GM10847 (cell line): Measurements from ENCODE around the gene MLLT3.

Experiments used
- POLR2A ChIP-seq: IDR thresholded peaks from 2 replicates; pipeline ENCODE4 v1.6.1; 2011; ENCODE audit not compliant: insufficient read length; ENCODE audit errors: extremely low read depth

The MLLT3 gene

GRCh38 chr9:20303066-20303465 is 319.2 kb downstream of the MLLT3 start:
- no peak for TF ChIP-seq POLR2A

- no peak for TF ChIP-seq POLR2A
Measured at GRCh38 chr9:20302197-20302596, 320.1 kb downstream of the MLLT3 start.

GRCh38 chr9:20300430-20301115 is 321.7 kb downstream of the MLLT3 start:
- no peak for TF ChIP-seq POLR2A

- TF ChIP-seq POLR2A = no peak
Measured at GRCh38 chr9:20297646-20298084, 324.6 kb downstream of the MLLT3 start.

- TF ChIP-seq POLR2A = no peak
Measured at GRCh38 chr9:20295555-20295954, 326.7 kb downstream of the MLLT3 start.

GRCh38 chr9:20294046-20294750 is 328.1 kb downstream of the MLLT3 start:
- TF ChIP-seq POLR2A = no peak

GRCh38 chr9:20292002-20292401 is 330.3 kb downstream of the MLLT3 start:
- no peak for TF ChIP-seq POLR2A
